GM19193 (cell line): ENCODE data around the gene POC1B.

ENCODE experiments used
- POLR2A ChIP-seq: IDR thresholded peaks from 4 replicates; pipeline ENCODE4 v1.6.1; 2011; ENCODE audit not compliant: insufficient read depth, insufficient read length; ENCODE audit errors: extremely low read depth

The POC1B gene

DNA sequence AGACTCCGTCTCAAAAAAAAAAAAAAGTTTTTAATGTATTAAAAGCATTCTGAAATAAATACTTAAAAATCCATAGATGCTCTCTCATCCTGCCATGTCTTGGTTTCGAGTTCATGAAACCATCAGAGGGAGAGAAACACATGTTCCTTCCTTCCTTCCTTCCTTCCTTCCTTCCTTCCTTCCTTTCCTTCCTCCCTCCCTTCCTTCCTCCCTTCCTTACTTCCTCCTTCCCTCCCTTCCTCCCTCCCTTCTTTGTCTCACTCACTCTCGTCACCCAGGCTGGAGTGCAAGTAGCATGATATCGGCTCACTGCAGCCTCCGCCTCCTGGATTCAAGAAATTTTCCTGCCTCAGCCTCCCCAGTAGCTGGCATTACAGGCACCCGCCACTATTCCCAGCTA is 113.2 kb downstream of the POC1B start:
- no peak for TF ChIP-seq POLR2A

DNA sequence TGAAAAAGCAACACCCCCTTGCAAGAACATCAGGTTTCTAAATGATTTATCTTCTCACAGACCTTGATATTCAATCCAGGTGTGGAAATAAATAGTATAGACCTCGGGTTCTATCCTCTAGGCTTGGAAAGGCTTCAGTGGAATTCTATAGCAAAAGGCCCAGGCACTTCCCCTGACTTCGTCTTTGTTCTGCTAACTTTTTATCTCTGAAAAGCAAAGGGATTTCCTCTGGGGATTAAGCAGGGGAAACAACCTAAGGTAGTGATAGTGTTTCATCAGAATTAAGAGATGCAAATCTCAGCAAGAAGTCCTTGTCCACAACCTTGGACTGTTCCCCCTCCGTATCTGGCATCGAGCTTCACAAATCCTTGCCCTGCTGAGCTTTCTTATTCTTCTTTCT is 114.0 kb downstream of the POC1B start:
- TF ChIP-seq POLR2A, result no peak

DNA sequence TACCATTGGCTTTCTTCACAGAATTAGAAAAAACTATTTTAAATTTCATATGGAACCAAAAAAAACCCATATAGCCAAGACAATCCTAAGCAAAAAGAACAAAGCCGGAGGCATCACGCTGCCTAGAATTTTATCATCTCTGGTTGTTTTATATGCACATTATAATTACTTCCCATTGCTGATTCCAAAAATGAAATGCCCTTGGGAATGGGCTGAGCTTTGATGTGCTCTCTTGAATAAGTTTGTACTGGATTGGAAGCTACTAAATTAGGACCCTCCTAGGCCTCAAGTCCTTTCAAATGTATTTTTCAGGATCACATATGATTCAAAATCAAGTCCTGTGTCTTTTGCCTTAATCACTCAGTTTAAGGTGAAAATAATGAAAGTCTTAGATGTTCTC is 114.6 kb downstream of the POC1B start:
- no peak for TF ChIP-seq POLR2A

DNA sequence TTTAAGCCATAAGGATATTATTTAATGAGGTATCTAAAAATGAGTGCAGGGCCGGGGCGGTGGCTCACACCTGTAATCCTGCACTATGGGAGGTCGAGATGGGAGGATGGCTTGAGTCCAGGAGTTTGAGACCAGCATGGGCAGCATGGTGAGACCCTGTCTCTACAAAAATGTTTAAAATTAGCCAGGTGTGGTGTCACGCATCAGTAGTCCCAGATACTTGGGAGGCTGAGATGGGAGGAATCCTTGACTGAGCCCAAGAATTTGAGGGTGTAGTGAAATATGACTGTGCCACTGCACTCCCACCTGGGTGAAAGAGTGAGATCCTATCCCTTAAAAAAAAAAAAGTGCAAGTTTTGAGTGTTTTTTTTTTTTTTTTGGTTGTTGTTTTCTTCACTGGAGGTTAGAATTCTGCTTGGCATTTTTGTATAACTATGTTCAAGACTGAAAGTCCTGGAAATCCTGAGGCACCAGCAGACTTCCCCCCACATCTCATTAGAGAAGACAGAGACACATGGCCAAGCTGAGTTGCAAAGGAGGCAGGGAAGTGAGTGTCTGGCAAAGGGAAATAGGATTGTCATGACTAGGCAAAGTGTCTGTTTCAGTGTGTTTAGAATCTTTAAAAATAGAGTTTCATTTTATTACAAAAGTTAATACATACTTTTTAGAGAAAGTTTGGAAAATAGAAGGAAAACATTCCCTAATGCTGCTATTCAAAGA is 120.1 kb downstream of the POC1B start:
- no peak for TF ChIP-seq POLR2A

DNA sequence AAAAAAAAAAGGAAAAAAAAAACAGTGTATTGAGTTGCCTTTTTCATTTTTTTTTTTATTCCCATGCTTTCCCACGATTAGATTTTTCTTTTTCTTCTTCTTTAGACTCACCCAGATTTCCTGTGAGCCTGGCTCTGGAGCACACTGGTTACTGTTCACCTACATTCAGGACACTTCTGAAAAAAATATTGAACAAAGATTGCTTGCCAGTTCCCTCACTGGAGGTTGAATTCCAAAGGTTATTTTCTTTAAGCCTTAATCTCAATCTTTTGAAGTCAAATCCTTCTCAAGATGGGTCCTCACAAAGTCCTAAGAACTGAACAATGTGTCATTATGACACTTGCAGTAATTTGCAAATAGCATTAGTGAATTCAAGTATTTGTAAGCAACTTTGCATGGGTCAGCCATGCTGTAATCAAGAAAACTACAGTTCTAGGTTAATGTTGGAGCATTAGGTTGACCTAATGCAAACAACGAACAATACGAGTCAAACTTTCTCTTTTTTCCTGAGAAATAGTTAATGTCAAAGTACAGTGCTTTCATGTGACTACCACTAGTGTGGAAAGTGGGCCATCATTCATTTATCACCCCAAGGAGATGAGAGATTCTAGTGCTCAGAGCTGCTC is 124.3 kb downstream of the POC1B start:
- TF ChIP-seq POLR2A, result no peak

DNA sequence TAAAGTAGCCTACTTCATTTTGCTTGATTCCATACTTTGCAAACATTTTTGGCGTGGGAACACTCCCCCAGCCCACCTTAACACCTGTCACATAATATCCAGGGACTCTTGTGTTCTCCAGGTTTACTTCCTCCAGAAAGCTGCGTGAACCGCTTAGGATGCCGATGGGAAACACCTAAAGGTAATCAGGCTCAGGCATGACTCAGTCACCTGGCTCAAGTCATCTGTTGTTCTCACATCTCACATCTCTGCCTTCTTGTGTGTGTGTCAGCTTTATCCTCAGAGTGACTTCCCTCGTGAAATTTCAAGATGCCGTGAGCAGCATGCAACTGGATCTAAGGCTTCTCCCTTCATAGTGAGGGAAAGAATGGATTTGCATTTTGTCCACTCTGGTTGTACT is 125.4 kb downstream of the POC1B start:
- no peak for TF ChIP-seq POLR2A

DNA sequence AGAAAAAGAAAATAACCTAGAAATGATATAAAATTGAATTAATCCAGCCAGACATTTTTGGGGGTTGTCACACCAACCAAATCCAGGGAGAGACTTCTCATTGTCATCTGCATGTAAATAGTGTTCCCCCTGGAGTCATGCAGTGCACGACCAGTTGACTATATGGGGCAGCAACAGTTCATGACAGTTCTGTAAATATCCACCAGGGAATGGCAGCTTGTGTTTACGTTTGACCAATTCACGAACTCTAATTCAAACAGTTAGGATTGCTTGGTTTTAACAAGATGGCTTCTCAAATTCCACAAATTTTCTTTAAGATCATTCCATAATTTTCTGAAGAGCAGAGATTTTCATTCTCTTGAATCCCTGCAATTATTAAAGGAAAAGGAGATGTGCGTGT is 130.1 kb downstream of the POC1B start:
- TF ChIP-seq POLR2A, result no peak

DNA sequence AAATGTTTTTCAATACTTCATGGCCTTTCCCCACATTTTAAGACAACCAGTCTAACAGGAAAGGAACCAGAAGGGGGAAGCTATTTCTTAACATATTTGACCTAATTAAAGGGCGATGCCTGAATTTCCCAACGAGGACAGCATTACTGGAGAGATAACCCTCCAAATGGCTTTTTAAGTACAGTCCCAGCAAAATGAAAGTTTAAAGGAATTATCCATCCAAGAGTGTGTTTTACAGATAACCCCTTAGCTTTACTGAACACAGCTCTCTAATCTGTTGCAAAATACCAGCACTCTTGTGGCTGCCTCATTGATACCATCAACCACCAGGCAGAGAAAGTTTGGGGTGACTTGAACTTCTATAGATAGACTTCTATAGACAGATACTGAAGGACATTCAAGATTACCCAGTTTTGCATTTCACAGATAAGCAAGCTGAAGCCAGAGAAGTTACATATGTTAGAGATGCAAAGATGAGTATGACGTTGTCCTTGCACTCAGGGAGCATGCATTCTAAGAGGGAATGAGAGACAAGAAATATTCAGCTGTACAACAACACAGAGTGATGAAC is 132.2 kb downstream of the POC1B start:
- no peak for TF ChIP-seq POLR2A

DNA sequence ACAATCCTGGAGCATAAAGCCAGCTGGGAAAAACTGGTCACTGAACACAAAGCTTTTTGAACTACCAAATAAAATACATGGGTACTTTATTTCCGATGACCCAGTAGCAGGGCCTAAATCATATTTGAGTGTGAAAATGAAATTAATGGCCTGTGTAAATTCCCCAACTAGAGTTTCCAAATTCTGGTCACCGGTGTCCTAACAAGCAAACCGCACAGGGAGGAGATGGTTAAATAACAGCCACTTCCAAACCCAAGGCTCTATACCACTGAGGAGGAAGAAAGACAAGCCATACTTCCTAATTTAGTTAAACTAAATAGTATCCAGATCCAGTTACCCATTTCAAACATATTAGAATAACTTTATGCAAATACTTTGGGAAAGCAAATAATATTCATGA is 133.5 kb downstream of the POC1B start:
- TF ChIP-seq POLR2A, result no peak

DNA sequence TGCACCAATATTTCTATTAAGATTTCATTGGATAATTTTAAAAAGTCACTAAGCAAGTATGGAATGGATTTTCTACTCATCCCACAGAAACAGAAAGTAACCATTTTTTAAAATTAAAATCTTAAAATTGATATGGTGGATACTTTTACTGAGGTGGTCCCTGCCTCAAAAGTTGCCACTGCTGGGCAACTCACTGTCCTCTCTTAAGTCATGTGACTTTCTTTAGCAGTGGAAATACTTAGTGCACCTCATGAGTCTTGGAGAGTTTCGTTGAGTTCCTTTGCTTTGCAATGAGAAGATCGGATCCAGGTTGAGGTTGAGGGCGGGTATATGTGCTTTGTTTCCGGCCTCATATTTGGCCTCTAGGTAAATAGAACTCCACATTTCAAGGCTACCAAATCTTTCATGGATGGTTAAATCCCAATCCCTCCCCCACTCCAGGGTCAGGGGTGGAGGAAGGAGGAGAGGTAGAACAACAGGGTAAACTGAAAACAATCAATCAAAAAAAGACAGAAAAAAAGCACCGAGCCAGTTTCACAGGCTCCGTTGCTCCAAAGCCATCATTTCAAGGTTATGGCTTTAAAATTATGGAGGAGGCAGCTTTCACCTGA is 134.0 kb downstream of the POC1B start:
- no peak for TF ChIP-seq POLR2A

DNA sequence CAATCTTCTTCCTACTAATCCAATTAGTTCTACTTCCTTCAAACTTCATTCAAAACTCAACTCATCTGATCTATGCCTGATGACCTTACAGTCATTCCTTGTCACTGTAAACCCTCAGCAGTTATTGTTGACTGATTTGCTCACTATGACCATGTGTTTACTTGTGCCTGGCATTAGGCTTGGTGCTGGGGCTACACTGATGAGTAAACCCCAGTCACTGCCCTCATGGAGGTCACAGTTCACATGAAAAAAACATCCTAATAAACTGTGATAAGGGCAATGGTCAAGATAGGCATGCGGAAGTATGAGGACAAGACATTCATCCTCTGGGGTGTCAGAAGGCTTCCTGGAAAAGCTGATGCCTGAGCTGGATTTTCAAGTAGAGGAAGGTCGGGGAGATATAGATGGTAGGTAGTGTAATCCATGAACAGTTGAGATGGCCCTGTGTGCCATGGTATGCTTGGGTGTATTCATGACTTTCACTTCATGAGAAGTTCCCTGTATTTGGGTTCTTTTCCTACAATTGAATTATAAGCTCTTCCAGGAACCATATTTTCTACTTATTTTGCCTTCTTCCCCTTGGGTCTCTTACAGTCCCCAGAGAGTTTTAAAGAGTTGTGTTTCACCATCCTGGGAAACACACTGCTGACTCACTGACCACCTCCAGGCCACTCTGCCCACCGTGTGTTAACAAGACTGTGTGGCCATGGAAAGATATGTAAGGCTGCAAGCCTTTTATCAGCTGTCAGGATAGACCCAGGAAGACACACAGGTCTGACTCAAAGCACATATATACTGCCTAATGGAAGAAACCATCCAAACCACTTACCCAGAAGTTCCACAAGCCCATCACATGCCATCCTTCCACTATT is 134.8 kb downstream of the POC1B start:
- TF ChIP-seq POLR2A, result no peak

DNA sequence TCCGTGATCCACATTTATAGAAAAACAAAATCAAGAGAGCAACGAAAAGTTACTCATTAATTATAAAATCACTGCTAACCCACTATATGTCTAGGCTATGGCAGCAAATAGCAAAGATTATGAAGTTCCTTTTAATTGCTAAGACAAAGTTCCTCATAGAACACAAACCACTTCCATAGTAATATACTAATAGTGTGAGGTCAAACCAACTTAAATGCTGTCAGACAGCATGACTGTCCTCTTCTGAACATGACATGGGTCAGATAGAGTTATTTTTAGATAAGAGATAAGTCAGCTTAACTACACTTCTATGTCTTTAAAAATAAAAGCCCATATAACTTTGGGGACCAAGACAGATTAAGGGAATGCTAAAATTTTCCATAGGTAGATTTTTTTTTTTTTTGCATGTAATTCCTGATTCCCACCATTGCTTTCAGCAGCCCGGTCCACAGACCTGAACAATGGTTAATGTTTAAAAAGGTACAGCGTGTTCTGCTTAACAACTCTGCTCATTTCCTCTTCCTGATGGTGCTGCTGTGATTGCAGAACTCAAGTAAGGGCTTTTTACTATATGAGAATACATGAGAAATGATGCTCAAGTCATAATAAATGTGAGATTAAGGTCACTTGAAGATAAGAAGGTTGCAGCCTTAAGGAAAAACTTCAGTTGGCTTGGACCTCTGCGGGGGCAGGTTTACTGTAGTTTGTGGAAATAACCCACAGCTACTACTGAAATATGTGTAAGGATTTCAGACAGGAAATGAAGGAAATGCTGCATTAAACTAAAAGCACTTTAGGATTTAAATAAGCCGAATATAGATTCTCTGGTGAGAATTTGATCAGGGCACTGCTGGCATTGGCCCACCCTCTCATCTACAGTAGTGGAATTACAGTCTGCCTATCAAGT is 135.8 kb downstream of the POC1B start:
- TF ChIP-seq POLR2A, result no peak

DNA sequence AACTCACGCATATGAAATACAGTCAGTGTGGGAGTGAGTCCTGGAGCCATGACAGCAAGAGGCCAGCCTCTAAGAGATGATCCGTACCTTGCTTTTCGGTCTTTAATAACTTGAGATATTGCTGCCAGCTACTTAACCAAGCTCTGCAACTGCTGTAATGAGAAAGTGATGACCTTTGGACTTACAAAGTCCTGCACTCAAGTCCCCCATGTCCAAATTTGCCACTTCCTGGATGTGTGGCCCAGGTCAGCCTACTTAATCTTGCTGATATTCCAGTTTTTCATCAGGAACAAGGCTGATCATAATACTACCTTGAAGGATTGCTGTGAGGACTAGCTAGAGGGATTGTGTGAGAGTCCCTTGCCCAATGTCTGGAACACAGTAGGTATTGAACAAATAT is 139.7 kb downstream of the POC1B start:
- TF ChIP-seq POLR2A, result no peak

DNA sequence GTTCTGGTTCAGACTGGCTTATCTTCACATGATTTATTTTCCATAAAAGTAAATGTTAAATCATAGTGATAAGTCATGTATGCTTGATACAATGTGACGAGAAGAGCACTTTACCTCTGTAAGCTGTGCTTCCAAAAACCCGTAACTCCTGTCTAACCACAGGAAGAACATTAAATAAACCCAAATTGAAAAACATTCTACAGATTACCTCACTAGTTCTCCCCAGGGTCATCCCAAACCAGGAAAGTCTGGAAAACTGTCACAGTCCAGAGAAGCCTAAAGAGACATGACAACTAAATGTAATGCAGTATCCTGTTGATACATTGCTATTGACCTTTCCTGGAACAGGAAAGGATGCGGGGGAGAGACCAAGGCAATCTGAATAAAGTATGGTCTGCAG is 141.0 kb downstream of the POC1B start:
- TF ChIP-seq POLR2A, result no peak
